GM12864 (cell line): ENCODE data around the gene CRYGS.
A peak's percentile ranks its signal among the peaks of the same experiment; 100 is the strongest.

Source experiments
- DNase-seq: peaks from one replicate; pipeline ENCODE4 v3.0.0-alpha.2; 2011; ENCODE audit warnings: low read depth
- H3K4me3 ChIP-seq: 2 replicates; pipeline ENCODE4 v1.5.1; 2011; ENCODE audit warnings: mild to moderate bottlenecking, low read depth, low read length, control low read depth
- CTCF ChIP-seq: IDR thresholded peaks from 2 replicates; pipeline ENCODE4 v1.5.1; 2011; ENCODE audit warnings: low read depth, mild to moderate bottlenecking, moderate library complexity, low read length, control low read depth, inconsistent platforms; ENCODE audit errors: missing control alignments

CRYGS gene

DNA sequence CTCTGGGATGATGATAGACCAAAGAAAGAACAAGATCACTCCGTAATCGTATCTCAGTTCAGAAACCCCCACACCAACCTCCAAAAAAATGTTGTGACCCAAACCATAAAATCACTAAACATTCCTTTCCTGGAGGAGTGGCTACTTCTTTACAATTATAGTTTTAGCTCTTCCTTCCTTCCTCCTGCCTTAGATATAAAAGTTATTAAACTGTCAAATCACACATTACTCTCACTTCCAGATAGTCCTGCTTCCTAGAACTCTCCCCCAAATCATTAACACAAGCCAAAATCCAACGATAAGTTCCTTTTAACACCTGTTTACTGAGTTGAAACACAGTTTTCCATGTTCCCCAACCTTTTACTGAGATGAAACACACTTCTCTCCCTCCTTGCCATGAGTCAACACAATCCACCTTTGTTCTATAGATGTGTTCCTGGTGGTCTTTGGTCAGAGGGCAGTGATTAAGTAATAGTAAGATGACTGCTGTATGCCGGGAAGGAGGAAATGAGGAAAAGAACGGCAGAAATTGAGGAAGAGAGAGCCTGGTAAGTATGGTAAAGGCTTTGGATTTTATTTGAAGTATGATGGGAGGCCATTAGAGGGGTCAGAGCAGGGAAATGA lies 8.3 kb upstream of the CRYGS start:
- DNase-seq, result no peak
- H3K4me3 ChIP-seq, result no peak overlapping the region
- no peak for TF ChIP-seq CTCF

DNA sequence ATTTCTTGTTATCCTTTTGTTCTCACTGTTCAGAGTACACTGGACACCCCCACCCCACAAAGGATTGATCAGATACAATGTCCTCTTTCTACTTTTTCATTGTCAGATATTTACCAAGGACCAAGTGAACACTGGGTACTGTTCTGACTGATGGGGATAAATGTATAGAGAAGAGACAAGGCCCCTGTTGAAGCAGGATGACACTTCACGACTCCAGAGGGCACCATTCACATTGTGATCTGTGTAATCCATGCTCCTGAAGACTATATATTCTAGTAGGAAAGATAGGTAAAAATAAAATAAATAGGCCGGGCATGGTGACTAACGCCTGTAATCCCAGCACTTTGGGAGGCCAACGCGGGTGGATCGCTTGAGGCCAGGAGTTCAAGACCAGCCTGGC lies 7.2 kb upstream of the CRYGS start:
- H3K4me3 ChIP-seq, result no peak overlapping the region
- no peak for TF ChIP-seq CTCF
- DNase-seq, result no peak

DNA sequence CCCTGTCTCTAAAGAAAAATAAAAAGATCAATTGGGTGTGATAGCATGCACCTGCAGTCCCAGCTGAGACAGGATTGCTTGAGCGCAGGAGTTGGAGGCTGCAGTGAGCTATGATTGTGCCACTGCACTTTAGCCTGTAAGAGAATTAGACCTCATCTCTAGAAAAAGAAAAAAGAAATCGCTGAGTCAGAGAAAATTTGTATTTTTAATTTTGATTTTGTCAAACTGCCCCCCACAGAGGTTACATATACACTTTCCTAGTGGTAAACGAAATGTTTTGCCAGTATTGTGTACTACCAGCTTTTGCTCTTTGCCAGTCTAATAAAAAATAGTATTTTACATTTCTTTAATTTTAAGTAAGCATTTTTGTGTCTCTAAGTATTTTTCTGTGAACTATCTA lies 5.3 kb upstream of the CRYGS start:
- no peak for TF ChIP-seq CTCF
- H3K4me3 ChIP-seq, result no peak overlapping the region
- DNase-seq, result no peak

DNA sequence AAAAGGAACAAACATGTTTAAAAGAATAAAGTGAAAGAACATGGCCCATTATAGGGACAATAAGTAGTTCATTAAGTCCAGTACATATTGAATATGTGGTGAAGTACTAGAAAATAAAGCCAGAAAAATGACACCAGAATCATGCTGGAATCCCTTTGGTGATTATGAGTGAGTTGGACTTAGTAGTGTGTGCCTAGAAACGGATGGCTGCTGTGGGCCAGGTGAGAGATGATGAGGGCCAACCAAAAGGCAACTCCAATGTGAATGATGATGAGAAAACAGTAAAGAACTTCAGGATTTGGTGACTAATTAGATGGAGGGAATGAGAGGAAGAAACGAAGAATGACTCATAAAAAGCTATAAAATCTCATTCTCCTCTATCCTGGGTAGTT lies 3.3 kb downstream of the CRYGS start:
- no peak for TF ChIP-seq CTCF
- H3K4me3 ChIP-seq, result no peak overlapping the region
- DNase-seq, result no peak

DNA sequence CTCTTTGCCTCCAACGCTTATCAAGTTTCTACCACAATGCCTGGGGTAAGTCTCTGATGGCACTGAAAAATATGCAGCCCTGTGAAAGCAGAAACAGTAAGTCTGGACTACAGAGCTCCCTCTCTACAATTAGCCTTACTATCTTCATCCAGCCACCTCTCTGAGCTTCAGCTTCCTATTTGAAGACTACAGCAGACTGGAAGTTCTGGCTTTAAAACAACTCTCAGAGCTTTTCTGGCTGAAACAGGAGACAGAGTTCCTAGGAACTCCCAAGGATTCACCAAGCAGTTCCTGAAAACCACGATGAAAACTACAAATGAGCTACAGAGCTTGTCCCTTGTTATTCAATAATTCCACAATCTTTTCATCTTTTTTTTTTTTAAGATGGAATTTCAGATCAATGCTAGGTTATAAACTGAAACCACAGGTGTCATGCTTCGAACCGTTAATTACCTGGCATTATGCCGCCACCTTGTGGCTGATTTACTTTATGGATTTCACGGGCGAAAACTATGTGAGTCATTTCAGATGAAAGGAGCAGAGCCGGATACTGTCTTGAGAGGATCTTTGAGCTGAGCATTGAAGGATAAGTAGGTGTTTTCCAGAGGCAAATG lies 3.9 kb downstream of the CRYGS start:
- peak; percentile 40 for TF ChIP-seq CTCF
- H3K4me3 ChIP-seq, result no peak overlapping the region
- DNase-seq, result peak; percentile 59

- no peak overlapping the region for H3K4me3 ChIP-seq
- DNase-seq, result no peak
- TF ChIP-seq CTCF, result no peak
These were observed 5.4 kb downstream of the CRYGS start for GRCh38 chr3:186538779-186539178.
